Measurements from ENCODE around the gene SEC62.

The SEC62 gene

DNA sequence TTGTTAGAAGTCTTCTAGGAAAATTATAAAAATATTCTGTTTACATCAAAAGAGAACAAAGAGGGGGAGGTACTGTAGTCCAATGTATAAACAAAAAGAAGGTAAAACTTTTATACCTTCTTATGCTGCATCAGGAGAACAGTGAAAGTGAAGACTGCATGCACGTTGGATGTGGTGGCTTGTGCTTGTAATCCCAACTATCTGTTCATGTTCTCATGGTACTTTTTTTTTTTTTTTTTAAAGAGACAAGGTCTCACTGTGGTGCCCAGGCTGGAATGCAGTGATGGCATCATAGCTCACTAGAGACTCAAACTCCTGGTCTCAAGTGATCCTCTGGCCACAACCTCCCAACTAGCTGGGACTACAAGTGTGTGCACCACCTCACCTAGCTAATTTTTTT, 4.2 kb downstream of the SEC62 start:
- Histone ChIP-seq H3K36me3 (ENCODE audit: control insufficient read depth, insufficient read depth, low read length) (no peaks in the 10 kb centered on the region), H3K9me3 (ENCODE audit: control insufficient read depth, low read length) (no peaks in the 10 kb centered on the region), H3K27me3 (ENCODE audit: control insufficient read depth, insufficient read depth, low read length) (no peaks in the 10 kb centered on the region), H3K9ac (ENCODE audit: low read length) (no peak overlapping the region), H3K4me3 (ENCODE audit: low read length) (no peak overlapping the region), H3K4me1 (ENCODE audit: control insufficient read depth, insufficient read depth, low read length) (peaks cover 15% of the 10 kb centered on the region)

DNA sequence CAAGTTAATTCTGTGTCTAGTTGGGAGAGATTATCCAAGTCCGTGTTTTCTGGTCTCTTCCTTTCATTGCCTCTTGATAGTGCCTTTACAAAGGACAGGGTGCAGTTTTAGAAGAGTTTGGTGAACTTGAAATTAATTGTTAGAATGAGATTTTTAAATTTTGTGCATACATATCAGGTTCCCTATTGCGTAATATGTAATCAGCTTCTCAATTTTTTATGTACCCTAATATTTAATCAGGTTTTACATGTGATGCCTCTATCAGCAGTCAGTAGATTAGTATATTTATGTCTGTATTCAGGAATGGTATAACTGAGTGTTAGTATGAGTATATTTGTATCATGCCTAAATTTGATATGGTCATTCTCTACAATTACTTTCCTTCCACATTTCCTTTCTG, 4.9 kb downstream of the SEC62 start:
- Histone ChIP-seq H3K9me3 (ENCODE audit: control insufficient read depth, low read length) (no peaks in the 10 kb centered on the region), H3K9ac (ENCODE audit: low read length) (no peak overlapping the region), H3K27me3 (ENCODE audit: control insufficient read depth, insufficient read depth, low read length) (no peaks in the 10 kb centered on the region), H3K4me1 (ENCODE audit: control insufficient read depth, insufficient read depth, low read length) (peaks cover 11% of the 10 kb centered on the region), H3K4me3 (ENCODE audit: low read length) (no peak overlapping the region), H3K36me3 (ENCODE audit: control insufficient read depth, insufficient read depth, low read length) (no peaks in the 10 kb centered on the region)

DNA sequence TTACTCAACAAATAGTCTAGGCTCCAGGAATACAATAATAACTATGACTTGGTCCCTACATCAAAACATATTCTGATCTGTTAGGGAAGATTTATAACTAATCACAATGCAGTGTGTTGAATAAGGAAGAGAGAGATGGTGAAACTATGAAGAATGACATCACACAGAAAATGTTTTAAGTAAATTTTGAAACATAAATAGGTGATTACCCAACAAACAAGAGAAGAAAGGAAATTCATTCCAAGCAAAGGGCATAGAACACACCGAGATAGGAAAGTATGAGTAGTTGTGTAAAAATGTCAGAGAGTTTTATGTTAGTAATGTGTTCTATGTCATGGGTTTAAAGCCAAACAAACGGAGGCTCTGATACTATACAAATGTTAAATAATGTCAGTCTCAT, 13.4 kb downstream of the SEC62 start:
- H3K9ac ChIP-seq (ENCODE audit: low read length): no peak overlapping the region

DNA sequence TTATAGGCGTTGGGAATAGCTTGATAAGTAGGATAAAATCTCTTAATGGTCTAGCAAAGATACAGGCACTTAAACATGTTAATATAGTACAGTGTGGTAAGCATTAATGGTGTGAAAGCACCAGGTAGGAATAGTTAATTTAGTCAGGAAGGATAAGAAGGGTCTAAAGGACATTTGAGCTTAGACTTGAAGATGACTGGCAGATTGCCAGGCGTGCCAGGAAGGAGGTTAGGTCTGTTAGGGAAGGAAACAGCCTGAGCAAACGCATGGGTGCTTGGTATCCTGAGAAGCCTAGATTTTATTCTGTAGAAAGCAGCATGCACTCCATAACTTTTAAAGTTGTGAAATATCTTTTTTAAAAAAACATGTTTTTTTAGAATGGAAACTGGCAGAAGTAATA, 17.7 kb downstream of the SEC62 start:
- H3K9me3 ChIP-seq (ENCODE audit: control insufficient read depth, low read length): no peaks in the 10 kb centered on the region
- no peak overlapping the region for H3K4me3 ChIP-seq (ENCODE audit: low read length)
- peaks cover 15% of the 10 kb centered on the region for H3K36me3 ChIP-seq (ENCODE audit: control insufficient read depth, insufficient read depth, low read length)
- H3K27me3 ChIP-seq (ENCODE audit: control insufficient read depth, insufficient read depth, low read length): no peaks in the 10 kb centered on the region
- no peak overlapping the region for H3K9ac ChIP-seq (ENCODE audit: low read length)
- H3K4me1 ChIP-seq (ENCODE audit: control insufficient read depth, insufficient read depth, low read length): no peaks in the 10 kb centered on the region

More for the DNA sequence above, 13.4 kb downstream of the SEC62 start:
- no peaks in the 10 kb centered on the region for H3K9me3 ChIP-seq (ENCODE audit: control insufficient read depth, low read length)
- H3K4me1 ChIP-seq (ENCODE audit: control insufficient read depth, insufficient read depth, low read length): no peaks in the 10 kb centered on the region
- H3K36me3 ChIP-seq (ENCODE audit: control insufficient read depth, insufficient read depth, low read length): peaks cover 13% of the 10 kb centered on the region
- H3K4me3 ChIP-seq (ENCODE audit: low read length): no peak overlapping the region
- H3K27me3 ChIP-seq (ENCODE audit: control insufficient read depth, insufficient read depth, low read length): no peaks in the 10 kb centered on the region

DNA sequence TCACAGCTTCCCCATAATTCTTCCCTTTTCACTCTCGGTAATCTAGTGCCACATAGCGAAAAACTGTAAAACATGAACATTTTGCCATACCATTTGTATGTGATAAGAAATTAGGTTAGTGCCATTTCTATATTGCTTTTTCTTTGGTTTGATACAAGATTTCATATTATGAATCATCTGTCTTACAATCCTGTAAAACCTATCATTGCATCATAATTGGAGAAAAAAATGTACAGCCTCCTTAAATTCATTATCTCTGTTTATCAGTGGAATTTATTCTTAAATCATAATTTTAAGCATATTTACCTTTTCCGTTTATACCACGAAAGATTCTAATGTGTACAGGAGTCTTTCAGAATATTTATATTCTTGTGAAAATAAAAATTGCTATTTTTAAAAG, 23.8 kb downstream of the SEC62 start:
- no peaks in the 10 kb centered on the region for H3K9me3 ChIP-seq (ENCODE audit: control insufficient read depth, low read length)
- H3K9ac ChIP-seq (ENCODE audit: low read length): no peak overlapping the region
- H3K4me3 ChIP-seq (ENCODE audit: low read length): no peak overlapping the region
- H3K4me1 ChIP-seq (ENCODE audit: control insufficient read depth, insufficient read depth, low read length): peaks cover 4% of the 10 kb centered on the region
- H3K36me3 ChIP-seq (ENCODE audit: control insufficient read depth, insufficient read depth, low read length): peaks cover 3% of the 10 kb centered on the region
- no peaks in the 10 kb centered on the region for H3K27me3 ChIP-seq (ENCODE audit: control insufficient read depth, insufficient read depth, low read length)

DNA sequence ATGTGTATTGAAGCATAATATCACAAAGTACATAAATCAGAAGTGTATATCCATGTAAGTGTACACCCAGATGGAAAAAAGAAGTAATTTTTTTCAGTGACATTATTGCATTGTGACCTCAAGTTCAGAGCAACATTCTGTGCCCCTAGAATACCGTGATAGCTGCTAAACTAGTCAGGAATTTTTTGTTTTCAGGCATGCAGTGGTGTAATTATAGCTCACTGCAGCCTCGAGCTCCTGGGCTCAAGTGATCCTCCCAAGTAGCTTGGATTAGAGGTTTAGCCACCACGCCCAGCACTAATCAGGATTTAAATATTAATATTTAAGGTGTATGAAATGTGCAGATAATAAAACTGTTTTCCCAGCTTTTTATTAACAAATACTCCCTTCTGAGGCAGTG, 25.5 kb downstream of the SEC62 start:
- no peaks in the 10 kb centered on the region for H3K27me3 ChIP-seq (ENCODE audit: control insufficient read depth, insufficient read depth, low read length)
- H3K9ac ChIP-seq (ENCODE audit: low read length): no peak overlapping the region
- no peak overlapping the region for H3K4me3 ChIP-seq (ENCODE audit: low read length)
- H3K4me1 ChIP-seq (ENCODE audit: control insufficient read depth, insufficient read depth, low read length): peaks cover 4% of the 10 kb centered on the region
- no peaks in the 10 kb centered on the region for H3K9me3 ChIP-seq (ENCODE audit: control insufficient read depth, low read length)
- no peaks in the 10 kb centered on the region for H3K36me3 ChIP-seq (ENCODE audit: control insufficient read depth, insufficient read depth, low read length)

DNA sequence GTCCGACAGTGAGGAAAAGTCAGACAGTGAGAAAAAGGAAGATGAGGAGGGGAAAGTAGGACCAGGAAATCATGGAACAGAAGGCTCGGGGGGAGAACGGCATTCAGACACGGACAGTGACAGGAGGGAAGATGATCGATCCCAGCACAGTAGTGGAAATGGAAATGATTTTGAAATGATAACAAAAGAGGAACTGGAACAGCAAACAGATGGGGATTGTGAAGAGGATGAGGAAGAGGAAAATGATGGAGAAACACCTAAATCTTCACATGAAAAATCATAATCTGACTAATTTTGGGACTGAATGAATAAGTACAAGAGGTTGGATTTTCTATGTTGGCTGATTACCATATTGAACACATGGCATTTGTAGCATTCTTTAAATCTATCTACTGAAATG, 26.2 kb downstream of the SEC62 start:
- Histone ChIP-seq H3K4me1 (ENCODE audit: control insufficient read depth, insufficient read depth, low read length) (peaks cover 4% of the 10 kb centered on the region), H3K9ac (ENCODE audit: low read length) (no peak overlapping the region), H3K4me3 (ENCODE audit: low read length) (no peak overlapping the region), H3K9me3 (ENCODE audit: control insufficient read depth, low read length) (no peaks in the 10 kb centered on the region), H3K36me3 (ENCODE audit: control insufficient read depth, insufficient read depth, low read length) (no peaks in the 10 kb centered on the region), H3K27me3 (ENCODE audit: control insufficient read depth, insufficient read depth, low read length) (no peaks in the 10 kb centered on the region)

DNA sequence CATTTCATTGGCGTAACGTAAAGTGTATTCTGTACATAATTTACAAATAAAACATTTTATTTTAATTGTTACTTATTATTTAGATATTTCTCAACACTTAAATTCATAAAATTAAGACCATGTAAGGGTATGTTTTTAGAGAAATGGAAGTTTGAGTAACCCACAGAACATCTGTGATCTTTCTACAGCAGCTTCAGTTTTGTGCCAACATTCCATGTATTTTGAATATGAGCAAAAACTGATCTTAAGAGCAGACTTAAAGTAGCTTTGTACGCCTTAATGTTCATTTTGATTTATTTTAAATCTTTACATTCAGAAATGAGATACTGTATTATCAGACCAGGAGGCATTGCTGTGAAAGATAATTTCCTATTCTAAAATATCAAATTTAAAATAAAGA, 27.2 kb downstream of the SEC62 start:
- Histone ChIP-seq H3K36me3 (ENCODE audit: control insufficient read depth, insufficient read depth, low read length) (no peaks in the 10 kb centered on the region), H3K9ac (ENCODE audit: low read length) (no peak overlapping the region), H3K27me3 (ENCODE audit: control insufficient read depth, insufficient read depth, low read length) (no peaks in the 10 kb centered on the region), H3K4me1 (ENCODE audit: control insufficient read depth, insufficient read depth, low read length) (peaks cover 4% of the 10 kb centered on the region), H3K4me3 (ENCODE audit: low read length) (no peak overlapping the region), H3K9me3 (ENCODE audit: control insufficient read depth, low read length) (no peaks in the 10 kb centered on the region)

DNA sequence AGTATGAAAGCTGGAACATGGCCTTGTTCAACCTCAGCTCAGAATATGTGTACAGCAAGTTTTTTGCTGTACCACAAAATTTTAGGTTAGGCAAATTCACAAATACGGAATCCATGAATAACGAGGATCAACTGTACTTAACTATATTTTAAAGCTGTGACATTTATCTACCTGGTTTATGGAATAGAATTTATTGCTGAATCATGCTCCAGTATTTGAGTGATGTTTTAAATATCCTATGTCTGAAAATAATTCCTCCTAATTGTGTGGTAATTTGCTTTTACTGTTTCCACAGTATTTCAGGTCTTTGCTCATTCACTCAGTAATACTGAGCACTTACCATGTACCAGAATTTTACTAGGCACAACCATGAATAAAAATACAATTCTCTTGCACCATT, 29.5 kb downstream of the SEC62 start:
- Histone ChIP-seq H3K27me3 (ENCODE audit: control insufficient read depth, insufficient read depth, low read length) (no peaks in the 10 kb centered on the region), H3K9ac (ENCODE audit: low read length) (no peak overlapping the region), H3K9me3 (ENCODE audit: control insufficient read depth, low read length) (no peaks in the 10 kb centered on the region), H3K4me1 (ENCODE audit: control insufficient read depth, insufficient read depth, low read length) (peaks cover 4% of the 10 kb centered on the region), H3K36me3 (ENCODE audit: control insufficient read depth, insufficient read depth, low read length) (no peaks in the 10 kb centered on the region), H3K4me3 (ENCODE audit: low read length) (no peak overlapping the region)

DNA sequence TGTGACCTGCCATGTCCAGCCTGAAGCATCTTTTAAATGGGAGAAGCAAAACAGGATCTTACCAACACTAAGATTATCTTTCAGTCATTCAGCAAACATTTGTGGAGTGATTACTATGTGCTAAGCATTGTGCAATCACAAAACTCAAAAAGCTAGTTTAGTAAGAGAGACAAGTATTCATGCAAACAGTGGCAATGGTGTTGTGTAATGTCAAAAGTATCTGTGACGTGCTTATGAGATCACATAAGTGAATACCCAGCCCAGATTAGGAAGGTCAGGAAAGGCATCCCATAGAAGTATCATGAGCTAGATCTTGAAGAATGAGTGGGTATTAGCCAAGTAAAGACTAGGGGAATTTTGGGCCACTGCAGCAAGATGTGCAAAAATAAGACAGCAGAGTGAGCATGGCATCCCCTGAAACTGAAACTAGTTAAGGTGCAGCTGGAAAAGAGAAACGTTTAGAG, 32.1 kb downstream of the SEC62 start:
- H3K36me3 ChIP-seq (ENCODE audit: control insufficient read depth, insufficient read depth, low read length): no peaks in the 10 kb centered on the region
- no peaks in the 10 kb centered on the region for H3K9me3 ChIP-seq (ENCODE audit: control insufficient read depth, low read length)
- H3K27me3 ChIP-seq (ENCODE audit: control insufficient read depth, insufficient read depth, low read length): no peaks in the 10 kb centered on the region
- no peaks in the 10 kb centered on the region for H3K4me1 ChIP-seq (ENCODE audit: control insufficient read depth, insufficient read depth, low read length)
- no peak overlapping the region for H3K9ac ChIP-seq (ENCODE audit: low read length)
- H3K4me3 ChIP-seq (ENCODE audit: low read length): no peak overlapping the region

DNA sequence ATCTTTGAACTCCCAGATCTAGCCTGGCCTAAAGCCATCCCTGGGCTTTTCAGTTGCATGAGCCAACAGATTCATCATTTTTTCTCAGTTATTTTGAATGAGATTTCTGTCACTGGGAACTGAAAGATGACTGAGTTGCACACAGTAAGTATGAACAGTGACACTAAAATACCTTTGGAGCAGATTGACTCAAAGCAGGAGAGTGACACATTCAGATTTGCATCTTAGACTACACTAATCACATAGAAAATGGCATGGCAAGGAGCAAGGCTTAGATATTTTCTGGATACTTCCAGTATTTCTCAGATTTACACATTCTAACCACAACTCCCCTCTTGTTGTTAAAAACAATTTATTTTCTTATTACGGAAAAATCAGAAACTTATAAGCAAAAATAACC, 32.8 kb downstream of the SEC62 start:
- H3K9ac ChIP-seq (ENCODE audit: low read length): no peak overlapping the region

DNA sequence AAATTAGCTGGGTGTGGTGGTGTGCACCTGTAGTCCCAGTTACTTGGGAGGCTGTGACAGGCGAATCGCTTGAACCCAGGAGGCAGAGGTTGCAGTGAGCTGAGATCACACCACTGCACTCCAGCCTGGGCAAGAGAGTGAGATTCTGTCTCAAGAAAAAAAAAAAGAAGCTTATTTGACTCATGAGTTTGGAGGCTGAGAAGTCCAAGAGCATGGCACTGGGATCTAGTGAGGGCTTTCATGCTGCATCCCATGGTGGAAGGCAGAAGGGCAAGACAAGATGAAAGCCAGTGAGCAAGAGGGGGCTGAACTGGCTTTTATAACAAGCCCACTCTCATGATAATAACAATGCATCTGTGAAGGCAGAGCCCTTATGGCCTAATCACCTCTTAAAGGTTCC, 33.4 kb downstream of the SEC62 start:
- Histone ChIP-seq H3K4me3 (ENCODE audit: low read length) (no peak overlapping the region), H3K9me3 (ENCODE audit: control insufficient read depth, low read length) (no peaks in the 10 kb centered on the region), H3K27me3 (ENCODE audit: control insufficient read depth, insufficient read depth, low read length) (no peaks in the 10 kb centered on the region), H3K9ac (ENCODE audit: low read length) (no peak overlapping the region), H3K4me1 (ENCODE audit: control insufficient read depth, insufficient read depth, low read length) (no peaks in the 10 kb centered on the region), H3K36me3 (ENCODE audit: control insufficient read depth, insufficient read depth, low read length) (no peaks in the 10 kb centered on the region)

More for the DNA sequence above, 32.8 kb downstream of the SEC62 start:
- H3K4me3 ChIP-seq (ENCODE audit: low read length): no peak overlapping the region
- H3K4me1 ChIP-seq (ENCODE audit: control insufficient read depth, insufficient read depth, low read length): no peaks in the 10 kb centered on the region
- H3K27me3 ChIP-seq (ENCODE audit: control insufficient read depth, insufficient read depth, low read length): no peaks in the 10 kb centered on the region
- no peaks in the 10 kb centered on the region for H3K9me3 ChIP-seq (ENCODE audit: control insufficient read depth, low read length)
- no peaks in the 10 kb centered on the region for H3K36me3 ChIP-seq (ENCODE audit: control insufficient read depth, insufficient read depth, low read length)

DNA sequence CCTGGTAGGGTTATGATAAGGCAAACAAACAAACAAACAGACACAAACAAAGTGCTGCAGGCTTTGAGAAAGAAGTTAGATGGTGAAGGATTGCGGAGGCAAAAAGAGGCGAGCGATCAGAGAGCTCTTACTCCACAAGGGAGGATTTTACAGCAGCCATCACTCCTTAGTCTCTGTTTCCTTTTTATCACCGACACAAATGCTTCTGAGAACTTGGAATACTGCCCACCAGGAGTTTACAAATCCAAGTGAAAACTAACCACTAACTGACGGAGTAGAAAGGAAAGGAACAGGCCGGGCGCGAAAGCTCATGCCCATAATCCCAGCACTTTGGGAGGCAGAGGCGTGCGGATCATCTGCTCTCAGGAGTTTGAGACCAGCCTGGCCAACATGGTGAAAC, 35.6 kb downstream of the SEC62 start:
- H3K27me3 ChIP-seq (ENCODE audit: control insufficient read depth, insufficient read depth, low read length): no peaks in the 10 kb centered on the region
- no peaks in the 10 kb centered on the region for H3K36me3 ChIP-seq (ENCODE audit: control insufficient read depth, insufficient read depth, low read length)
- no peak overlapping the region for H3K9ac ChIP-seq (ENCODE audit: low read length)
- no peaks in the 10 kb centered on the region for H3K4me1 ChIP-seq (ENCODE audit: control insufficient read depth, insufficient read depth, low read length)
- H3K4me3 ChIP-seq (ENCODE audit: low read length): no peak overlapping the region
- no peaks in the 10 kb centered on the region for H3K9me3 ChIP-seq (ENCODE audit: control insufficient read depth, low read length)
